IPS-20b (cell line): Measurements from ENCODE around the gene TGFB1I1.
"Not testable (repeated sequence)": the region's sequence is repeated elsewhere in the genome, so short reads cannot be mapped to it uniquely, and the experiment has no call there.

Source experiments
- H3K27ac ChIP-seq: one replicate; pipeline ENCODE4 v1.5.1; 2013; ENCODE audit warnings: low read length
- H3K27me3 ChIP-seq: 2 replicates; pipeline ENCODE4 v1.6.1; 2013; ENCODE audit warnings: mild to moderate bottlenecking, low read length, inconsistent platforms; ENCODE audit not compliant: insufficient read depth
- H3K36me3 ChIP-seq: 2 replicates; pipeline ENCODE4 v1.6.1; 2013; ENCODE audit warnings: low read depth, mild to moderate bottlenecking, inconsistent platforms, low read length, moderate library complexity; ENCODE audit not compliant: insufficient read depth
- H3K4me1 ChIP-seq: 2 replicates; pipeline ENCODE4 v1.6.1; 2013; ENCODE audit warnings: mild to moderate bottlenecking, control low read depth, inconsistent platforms, low read length, moderate library complexity; ENCODE audit not compliant: insufficient read depth
- H3K4me3 ChIP-seq: 2 replicates; pipeline ENCODE4 v1.5.1; 2013; ENCODE audit warnings: mild to moderate bottlenecking, low read length, inconsistent platforms
- H3K9ac ChIP-seq: 2 replicates; pipeline ENCODE4 v1.6.1; 2013; ENCODE audit warnings: low read depth, mild to moderate bottlenecking, inconsistent platforms, low read length, moderate library complexity
- H3K9me3 ChIP-seq: 2 replicates; pipeline ENCODE4 v1.6.1; 2013; ENCODE audit warnings: mild to moderate bottlenecking, low read depth, low read length, inconsistent platforms; ENCODE audit not compliant: insufficient read depth

The TGFB1I1 gene

GRCh38 chr16:31436221-31437045, 35.5 kb upstream of the TGFB1I1 start:
- no peak overlapping the region for H3K9ac ChIP-seq
- H3K27me3 ChIP-seq, result no peaks in the 10 kb centered on the region
- H3K9me3 ChIP-seq, result no peaks in the 10 kb centered on the region
- H3K4me1 ChIP-seq, result no peaks in the 10 kb centered on the region
- no peak overlapping the region for H3K4me3 ChIP-seq
- no peaks in the 10 kb centered on the region for H3K36me3 ChIP-seq
- no peak overlapping the region for H3K27ac ChIP-seq

- no peaks in the 10 kb centered on the region for H3K27me3 ChIP-seq
- H3K9me3 ChIP-seq, result no peaks in the 10 kb centered on the region
- no peak overlapping the region for H3K4me3 ChIP-seq
- no peaks in the 10 kb centered on the region for H3K36me3 ChIP-seq
- no peak overlapping the region for H3K27ac ChIP-seq
- no peak overlapping the region for H3K9ac ChIP-seq
- no peaks in the 10 kb centered on the region for H3K4me1 ChIP-seq
These were observed 33.5 kb upstream of the TGFB1I1 start for GRCh38 chr16:31438414-31438813.

- H3K36me3 ChIP-seq, result not testable (repeated sequence)
These were observed 32.9 kb upstream of the TGFB1I1 start for GRCh38 chr16:31439023-31439422.

GRCh38 chr16:31439519-31439918, 32.4 kb upstream of the TGFB1I1 start:
- Histone ChIP-seq H3K9me3 (no peaks in the 10 kb centered on the region), H3K4me3 (no peak overlapping the region), H3K36me3 (no peaks in the 10 kb centered on the region), H3K27me3 (no peaks in the 10 kb centered on the region), H3K27ac (no peak overlapping the region), H3K9ac (no peak overlapping the region), H3K4me1 (no peaks in the 10 kb centered on the region)

More at GRCh38 chr16:31439023-31439422, 32.9 kb upstream of the TGFB1I1 start:
- H3K27ac ChIP-seq, H3K9ac ChIP-seq, H3K27me3 ChIP-seq, H3K9me3 ChIP-seq, H3K4me3 ChIP-seq, H3K4me1 ChIP-seq: not testable (repeated sequence)

GRCh38 chr16:31440516-31441184, 31.3 kb upstream of the TGFB1I1 start:
- H3K27me3 ChIP-seq, result no peaks in the 10 kb centered on the region
- no peaks in the 10 kb centered on the region for H3K9me3 ChIP-seq
- no peaks in the 10 kb centered on the region for H3K36me3 ChIP-seq
- no peaks in the 10 kb centered on the region for H3K4me1 ChIP-seq
- H3K4me3 ChIP-seq, result no peak overlapping the region
- no peak overlapping the region for H3K27ac ChIP-seq
- no peak overlapping the region for H3K9ac ChIP-seq

- Histone ChIP-seq H3K36me3 (no peaks in the 10 kb centered on the region), H3K27ac (no peak overlapping the region), H3K9ac (no peak overlapping the region), H3K9me3 (no peaks in the 10 kb centered on the region), H3K27me3 (no peaks in the 10 kb centered on the region), H3K4me1 (no peaks in the 10 kb centered on the region), H3K4me3 (no peak overlapping the region)
These were observed 30.0 kb upstream of the TGFB1I1 start for GRCh38 chr16:31441956-31442355.

GRCh38 chr16:31445931-31446330, 26.0 kb upstream of the TGFB1I1 start:
- H3K4me1 ChIP-seq, H3K27me3 ChIP-seq, H3K9ac ChIP-seq, H3K27ac ChIP-seq, H3K4me3 ChIP-seq, H3K9me3 ChIP-seq, H3K36me3 ChIP-seq: not testable (repeated sequence)

GRCh38 chr16:31451201-31451600, 20.8 kb upstream of the TGFB1I1 start:
- Histone ChIP-seq H3K27ac (no peak overlapping the region), H3K9me3 (no peaks in the 10 kb centered on the region), H3K27me3 (no peaks in the 10 kb centered on the region), H3K36me3 (no peaks in the 10 kb centered on the region), H3K4me3 (no peak overlapping the region), H3K9ac (no peak overlapping the region), H3K4me1 (peaks cover 21% of the 10 kb centered on the region)

- no peak overlapping the region for H3K27ac ChIP-seq
- H3K4me3 ChIP-seq, result no peak overlapping the region
- no peaks in the 10 kb centered on the region for H3K9me3 ChIP-seq
- H3K9ac ChIP-seq, result no peak overlapping the region
- no peaks in the 10 kb centered on the region for H3K36me3 ChIP-seq
- no peaks in the 10 kb centered on the region for H3K27me3 ChIP-seq
- H3K4me1 ChIP-seq, result peaks cover 21% of the 10 kb centered on the region
These were observed 20.1 kb upstream of the TGFB1I1 start for GRCh38 chr16:31451681-31452351.

- Histone ChIP-seq H3K36me3 (no peaks in the 10 kb centered on the region), H3K4me1 (peaks cover 24% of the 10 kb centered on the region), H3K27ac (no peak overlapping the region), H3K27me3 (no peaks in the 10 kb centered on the region), H3K9me3 (no peaks in the 10 kb centered on the region), H3K9ac (no peak overlapping the region), H3K4me3 (no peak overlapping the region)
These were observed 19.3 kb upstream of the TGFB1I1 start for GRCh38 chr16:31452631-31453106.

GRCh38 chr16:31453255-31454204, 18.4 kb upstream of the TGFB1I1 start:
- Histone ChIP-seq H3K4me1 (peaks cover 24% of the 10 kb centered on the region), H3K9me3 (no peaks in the 10 kb centered on the region), H3K9ac (peak overlapping the region; percentile 6; the same call in 1 of the 2 replicates), H3K27ac (no peak overlapping the region), H3K27me3 (no peaks in the 10 kb centered on the region), H3K36me3 (no peaks in the 10 kb centered on the region), H3K4me3 (no peak overlapping the region)
